ENCODE measurements around the gene NEK4.
"Not testable (repeated sequence)": the region's sequence is repeated elsewhere in the genome, so short reads cannot be mapped to it uniquely, and the experiment has no call there.

NEK4 gene

GRCh38 chr3:52777959-52778805, 7.4 kb upstream of the NEK4 start:
- DNase-seq: no peak

GRCh38 chr3:52777127-52777958, 6.6 kb upstream of the NEK4 start, which contains the start of gene ITIH1:
Gene ITIH1, plus strand, starts transcription at chr3:52777599. Its CDS starts 17 bp downstream, at chr3:52777616.
- no peak for DNase-seq

GRCh38 chr3:52776486-52776885, 5.7 kb upstream of the NEK4 start:
- DNase-seq: not testable (repeated sequence)

GRCh38 chr3:52775877-52776276, 5.1 kb upstream of the NEK4 start:
- no peak for DNase-seq

GRCh38 chr3:52774901-52775864, 4.4 kb upstream of the NEK4 start:
- peak in 1 of 2 experiments; percentile 27 for DNase-seq

GRCh38 chr3:52774066-52774713, 3.5 kb upstream of the NEK4 start:
- DNase-seq: no peak

GRCh38 chr3:52773361-52774065, 2.8 kb upstream of the NEK4 start:
- DNase-seq: no peak

- DNase-seq: no peak
Measured at GRCh38 chr3:52771702-52772101, 962 bp upstream of the NEK4 start.

GRCh38 chr3:52771334-52771681, 568 bp upstream of the NEK4 start:
- DNase-seq: no peak

- DNase-seq: no peak
Measured at GRCh38 chr3:52769786-52770455, 819 bp downstream of the NEK4 start.

- no peak for DNase-seq
Measured at GRCh38 chr3:52763466-52763865, 7.3 kb downstream of the NEK4 start.

GRCh38 chr3:52756141-52756540, 14.6 kb downstream of the NEK4 start:
- DNase-seq: no peak

- DNase-seq: no peak
Measured at GRCh38 chr3:52754373-52754772, 16.4 kb downstream of the NEK4 start.

- DNase-seq: no peak
Measured at GRCh38 chr3:52752045-52752660, 18.6 kb downstream of the NEK4 start.

GRCh38 chr3:52743721-52744120, 27.0 kb downstream of the NEK4 start:
- no peak for DNase-seq

GRCh38 chr3:52743152-52743551, 27.6 kb downstream of the NEK4 start:
- no peak for DNase-seq

GRCh38 chr3:52742418-52743041, 28.2 kb downstream of the NEK4 start:
- no peak for DNase-seq

GRCh38 chr3:52739730-52740129, 31.0 kb downstream of the NEK4 start:
- no peak for DNase-seq

GRCh38 chr3:52733256-52733891, 37.4 kb downstream of the NEK4 start:
- DNase-seq: no peak

GRCh38 chr3:52731590-52731989, 39.1 kb downstream of the NEK4 start:
- DNase-seq: no peak
